Tibial nerve (tissue), 3 donors: Measurements from ENCODE around the gene ZDHHC23.

Experiments
- CTCF ChIP-seq, 5 experiments: fragments of 200-600 bp in 3 of 5; fragments of 450-650 bp in 2 of 5; sonication (generic) in 3 of 5; IDR thresholded peaks; one replicate each; pipeline ENCODE4 v1.5.1; 2016 to 2019; ENCODE audit warnings: antibody characterized with exemption in 5 of 5, mild to moderate bottlenecking in 3 of 5, moderate library complexity in 2 of 5
- POLR2A ChIP-seq, 2 donors: fragments of 450-650 bp; IDR thresholded peaks; one replicate each; pipeline ENCODE4 v1.6.1; 2017; ENCODE audit warnings: antibody characterized with exemption in 2 of 2, mild to moderate bottlenecking in 2 of 2, moderate library complexity in 2 of 2

- TF ChIP-seq POLR2A (IDR thresholded peaks at IDR 0.05), result no peak
- TF ChIP-seq CTCF (IDR thresholded peaks at IDR 0.05), result no peak
Observed at GRCh38 chr3:113977822-113978221, 30.0 kb downstream of the ZDHHC23 start.
